Naive thymus-derived CD8-positive, alpha-beta T cell (primary cell): ENCODE results near the gene SEMG2. TPM values are rescaled to one million over a fixed set of nuclear protein-coding genes. Genes with fewer than 3 reads are reported as not detected.

Source experiments
- ATAC-seq, 2 donors: fragments of 150-1000 bp; cut with Tn5 transposase in 1 of 2; sonication (Bioruptor Pico), chemical (Tn5 transposase) in 1 of 2; 1 replicate in 1 of 2; 2 replicates in 1 of 2; pipeline ENCODE4 v1.10.0; 2021; ENCODE audit warnings: mild to moderate bottlenecking in 2 of 2, moderate library complexity in 2 of 2
- POLR2A ChIA-PET: fragments of 350-600 bp; sonication (Branson Sonifier 250); formaldehyde crosslinking; loops from one replicate; lab custom pipeline; 2021; ENCODE audit warnings: antibody characterized with exemption; lab: Charles Lee
- DNase-seq, 10 donors: peaks; one replicate each; pipeline versions ENCODE4 v3.0.0 to v3.0.0-alpha.2; 2020 to 2022
- H3K27ac Mint-ChIP-seq, 10 donors: one replicate each; pipeline ENCODE4 v1.8.0; 2020 to 2022; ENCODE audit warnings: mild to moderate bottlenecking in 10 of 10, mixed read lengths in 10 of 10, moderate library complexity in 4 of 10, inconsistent platforms in 1 of 10
- H3K27me3 Mint-ChIP-seq, 5 donors: one replicate each; pipeline ENCODE4 v1.8.0; 2021 to 2022; ENCODE audit warnings: mixed read lengths in 5 of 5
- H3K36me3 Mint-ChIP-seq, 3 donors: one replicate each; pipeline ENCODE4 v1.8.0; 2020 to 2022; ENCODE audit warnings: mixed read lengths in 3 of 3, mild to moderate bottlenecking in 2 of 3, inconsistent platforms in 1 of 3
- H3K4me1 Mint-ChIP-seq, 4 donors: one replicate each; pipeline ENCODE4 v1.8.0; 2021 to 2022; ENCODE audit warnings: mixed read lengths in 4 of 4
- H3K4me3 Mint-ChIP-seq, 10 donors: one replicate each; pipeline ENCODE4 v1.8.0; 2020 to 2022; ENCODE audit warnings: mild to moderate bottlenecking in 10 of 10, mixed read lengths in 10 of 10, moderate library complexity in 6 of 10, inconsistent platforms in 1 of 10
- H3K9me3 Mint-ChIP-seq, 9 donors: one replicate each; pipeline ENCODE4 v1.8.0; 2020 to 2022; ENCODE audit warnings: mixed read lengths in 9 of 9, mild to moderate bottlenecking in 3 of 9, inconsistent platforms in 1 of 9, moderate library complexity in 1 of 9
- polyA plus RNA-seq, 3 donors: library from polyadenylated mRNA; unstranded; fragments of 300-500 nt; fragmentation: Illumina TruSeq; gene quantifications; one replicate each; pipeline ENCODE4 v1.2.3, GENCODE V29; 2021
- total RNA-seq, 8 experiments: library from RNA in 2 of 8; stranded (reverse) in 2 of 8; gene quantifications; one replicate each; pipeline ENCODE4 v1.2.3 and lab custom pipeline; 2021 to 2026

The SEMG2 gene
- total and polyA plus RNA-seq, 5 experiments from 2014 or later = not detected

GRCh38 chr20:45268531-45268930 lies 47.4 kb downstream of the SEMG2 start:
- POLR2A ChIA-PET = no interaction called here
- Mint-ChIP-seq H3K27me3 (peaks cover 8 to 59% (median 26%) of the 10 kb centered on the region in 5 donors), H3K36me3 (no peaks in the 10 kb centered on the region), H3K4me1 (no peaks in the 10 kb centered on the region), H3K9me3 (no peaks in the 10 kb centered on the region), H3K4me3 (no peak overlapping the region), H3K27ac (no peak overlapping the region)
- no peak for ATAC-seq
- DNase-seq = no peak

GRCh38 chr20:45269056-45269455 lies 47.9 kb downstream of the SEMG2 start:
- Mint-ChIP-seq H3K36me3 (no peaks in the 10 kb centered on the region), H3K27me3 (peaks cover 10 to 54% (median 28%) of the 10 kb centered on the region in 5 donors), H3K9me3 (no peaks in the 10 kb centered on the region), H3K4me3 (no peak overlapping the region), H3K4me1 (no peaks in the 10 kb centered on the region), H3K27ac (no peak overlapping the region)
- DNase-seq = no peak
- ATAC-seq = no peak
- POLR2A ChIA-PET = no interaction called here

- no peaks in the 10 kb centered on the region for H3K9me3 Mint-ChIP-seq
- H3K27me3 Mint-ChIP-seq = peaks cover 11 to 48% (median 35%) of the 10 kb centered on the region in 5 donors
- POLR2A ChIA-PET = no interaction called here
- no peaks in the 10 kb centered on the region for H3K36me3 Mint-ChIP-seq
- no peak overlapping the region for H3K27ac Mint-ChIP-seq
- DNase-seq = no peak
- H3K4me3 Mint-ChIP-seq = no peak overlapping the region
- ATAC-seq = no peak
- no peaks in the 10 kb centered on the region for H3K4me1 Mint-ChIP-seq
These were observed 48.6 kb downstream of the SEMG2 start for GRCh38 chr20:45269754-45270270.

Other genes starting within 250 kb of the SEMG2 start
- gene KCNS1, start 120.2 kb upstream of the SEMG2 start, total RNA-seq = not detected
- gene KCNS1, start 120.2 kb upstream of the SEMG2 start, polyA plus RNA-seq = not detected
- gene WFDC5, start 106.2 kb upstream of the SEMG2 start, total RNA-seq = not detected
- gene WFDC5, start 106.2 kb upstream of the SEMG2 start, polyA plus RNA-seq = not detected
- not detected for gene WFDC12, start 96.9 kb upstream of the SEMG2 start, total RNA-seq
- not detected for gene WFDC12, start 96.9 kb upstream of the SEMG2 start, polyA plus RNA-seq
- gene PI3, start 46.5 kb upstream of the SEMG2 start, total RNA-seq = not detected
- gene PI3, start 46.5 kb upstream of the SEMG2 start, polyA plus RNA-seq = not detected
- not detected for gene SEMG1, start 14.3 kb upstream of the SEMG2 start, total RNA-seq
- not detected for gene SEMG1, start 14.3 kb upstream of the SEMG2 start, polyA plus RNA-seq
- gene SLPI, start 33.2 kb downstream of the SEMG2 start, total RNA-seq = not detected
- not detected for gene SLPI, start 33.2 kb downstream of the SEMG2 start, polyA plus RNA-seq
- gene RBPJL, start 85.5 kb downstream of the SEMG2 start, total RNA-seq = not detected
- not detected for gene RBPJL, start 85.5 kb downstream of the SEMG2 start, polyA plus RNA-seq
- gene MATN4, start 86.9 kb downstream of the SEMG2 start, total RNA-seq = not detected
- gene MATN4, start 86.9 kb downstream of the SEMG2 start, polyA plus RNA-seq = not detected
- under 1 TPM; 0.25 to 0.31 TPM for gene SDC4, start 127.1 kb downstream of the SEMG2 start, total RNA-seq
- under 1 TPM in 2 of 3 donors, not detected in 1; 0.09 to 0.24 TPM for gene SDC4, start 127.1 kb downstream of the SEMG2 start, polyA plus RNA-seq
- gene SYS1, start 141.8 kb downstream of the SEMG2 start, total RNA-seq = 10 to 100 TPM; 58.7 to 62.5 TPM
- 10 to 100 TPM; 34.2 to 46.1 (median 36.2) TPM for gene SYS1, start 141.8 kb downstream of the SEMG2 start, polyA plus RNA-seq
- under 1 TPM in 1 of 2 experiments, not detected in 1; 0.47 TPM for gene TP53TG5, start 157.0 kb downstream of the SEMG2 start, total RNA-seq
- gene TP53TG5, start 157.0 kb downstream of the SEMG2 start, polyA plus RNA-seq = under 1 TPM in 2 of 3 donors, not detected in 1; 0.42 to 0.55 TPM
- 10 to 100 TPM; 13.6 to 13.9 TPM for gene DBNDD2, start 186.9 kb downstream of the SEMG2 start, total RNA-seq
- 10 to 100 TPM; 11.6 to 13.5 (median 13.4) TPM for gene DBNDD2, start 186.9 kb downstream of the SEMG2 start, polyA plus RNA-seq
- 10 to 100 TPM; 80.1 to 86.7 TPM for gene PIGT, start 194.8 kb downstream of the SEMG2 start, total RNA-seq
- gene PIGT, start 194.8 kb downstream of the SEMG2 start, polyA plus RNA-seq = 10 to 100 TPM; 73.4 to 90.6 (median 73.9) TPM
- under 1 TPM; 0.73 to 0.80 TPM for gene WFDC2, start 248.4 kb downstream of the SEMG2 start, total RNA-seq
- under 1 TPM in 1 of 3 donors, not detected in 2; 0.33 TPM for gene WFDC2, start 248.4 kb downstream of the SEMG2 start, polyA plus RNA-seq